K562 (cell line): ENCODE data around the gene DCXR. TPM values are rescaled to one million over a fixed set of nuclear protein-coding genes. Genes with fewer than 3 reads are reported as not detected.

Experiments used
- ATAC-seq: fragments of 200-7000 bp; cut with Tn5 transposase; 3 replicates; pipeline ENCODE4 v1.9.1; 2020; ENCODE audit warnings: moderate library complexity
- BruUV-seq: library from RNA; stranded (reverse); fragments of 400-500 nt; replicated peaks from 2 replicates; lab custom pipeline; 2021; lab: Mats Ljungman, UMichigan
- CTCF ChIA-PET: fragments of 300-600 bp; formaldehyde crosslinking; extraction: SDS; loops from one replicate; lab custom pipeline; 2021; ENCODE audit warnings: low intra/inter-chr PET ratio; lab: Yijun Ruan, JAX
- POLR2A ChIA-PET: fragments of 300-600, 350-650 bp; sonication (Branson Sonifier 250); formaldehyde crosslinking; extraction: SDS; loops from one replicate; lab custom pipeline; 2021; ENCODE audit warnings: antibody characterized with exemption, inconsistent platforms; lab: Yijun Ruan, JAX
- DNase-seq, 4 experiments: peaks; one replicate each; pipeline versions ENCODE4 v3.0.0 to v3.0.0-alpha.2; 2011 to 2018; ENCODE audit warnings: low spot score in 3 of 4, mixed read lengths in 3 of 4; ENCODE audit errors: extremely low read depth in 1 of 4
- FAIRE-seq: peaks from 2 replicates; lab custom pipeline; 2011; peaks lifted over from hg19 to GRCh38; lab: Jason Lieb, UNC
- H2AFZ ChIP-seq: 2 replicates; pipeline ENCODE4 v1.6.0; 2011; ENCODE audit warnings: low read depth, low read length, control low read depth, inconsistent platforms
- H3K27ac ChIP-seq: fragments of 200-600 bp; 3 replicates; pipeline ENCODE4 v1.8.0; 2011; ENCODE audit warnings: low read depth, mild to moderate bottlenecking, control low read depth, inconsistent platforms, low read length, moderate library complexity, mixed read lengths; ENCODE audit errors: extremely low read depth
- H3K27me3 ChIP-seq, 2 experiments: fragments of 300-600 bp in 1 of 2; 2 replicates in 1 of 2; 3 replicates in 1 of 2; pipeline versions ENCODE4 v1.6.0 to v1.8.0; 2011; ENCODE audit warnings: inconsistent platforms in 2 of 2, low read length in 2 of 2, mild to moderate bottlenecking in 1 of 2, mixed read lengths in 1 of 2, moderate library complexity in 1 of 2; ENCODE audit not compliant: control insufficient read depth in 2 of 2, insufficient read depth in 2 of 2
- H3K36me3 ChIP-seq: fragments of 300-600 bp; 3 replicates; pipeline ENCODE4 v1.8.0; 2011; ENCODE audit warnings: mild to moderate bottlenecking, low read length, inconsistent platforms; ENCODE audit not compliant: control insufficient read depth, insufficient read depth
- H3K4me1 ChIP-seq, 2 experiments: fragments of 200-600 bp in 1 of 2; replicated peaks in 1 of 2; 2 replicates in 1 of 2; 3 replicates in 1 of 2; pipeline versions ENCODE4 v1.5.1 to v1.8.0; 2011; ENCODE audit warnings: inconsistent platforms in 2 of 2, low read length in 2 of 2, mild to moderate bottlenecking in 1 of 2, mixed read lengths in 1 of 2, moderate library complexity in 1 of 2; ENCODE audit not compliant: control insufficient read depth in 2 of 2, insufficient read depth in 2 of 2
- H3K4me2 ChIP-seq: 2 replicates; pipeline ENCODE4 v1.6.1; 2011; ENCODE audit warnings: low read length, control low read depth, inconsistent platforms, mixed read lengths; ENCODE audit not compliant: insufficient read depth
- H3K4me3 ChIP-seq: fragments of 200-600 bp; sonication (generic), shearing (Covaris generic); 2 replicates; pipeline ENCODE4 v1.5.1; 2016; ENCODE audit warnings: control low read depth, inconsistent platforms
- H3K79me2 ChIP-seq: fragments of 200-600 bp; 3 replicates; pipeline ENCODE4 v1.8.0; 2011; ENCODE audit warnings: low read length, inconsistent platforms; ENCODE audit not compliant: control insufficient read depth, insufficient read depth
- H3K9ac ChIP-seq, 2 experiments: 2 replicates each; pipeline versions ENCODE4 v1.6.0 to v1.6.1; 2011; ENCODE audit warnings: low read depth in 2 of 2, low read length in 2 of 2, control low read depth in 1 of 2, inconsistent platforms in 1 of 2, mild to moderate bottlenecking in 1 of 2, mixed read lengths in 1 of 2; ENCODE audit not compliant: insufficient read depth in 1 of 2
- H3K9me1 ChIP-seq: one replicate; pipeline ENCODE4 v1.6.0; 2011; ENCODE audit warnings: inconsistent platforms, mild to moderate bottlenecking, low read length, moderate library complexity; ENCODE audit not compliant: control insufficient read depth, insufficient read depth
- H3K9me3 ChIP-seq: replicated peaks from 2 replicates; pipeline ENCODE4 v1.5.1; 2011; ENCODE audit warnings: low read depth, low read length, inconsistent platforms; ENCODE audit not compliant: control insufficient read depth, insufficient read depth
- H4K20me1 ChIP-seq: replicated peaks from 2 replicates; pipeline ENCODE4 v1.6.1; 2011; ENCODE audit warnings: low read length, inconsistent platforms, mixed read lengths; ENCODE audit not compliant: control insufficient read depth, insufficient read depth
- POLR2G ChIP-seq: fragments of 200-400 bp; formaldehyde crosslinking; IDR thresholded peaks from 2 replicates; pipeline ENCODE4 v1.6.1; 2017; ENCODE audit warnings: low read depth, mild to moderate bottlenecking, antibody characterized with exemption, low read length, moderate library complexity
- ZBTB17 ChIP-seq: fragments of 450-650 bp; formaldehyde crosslinking; IDR thresholded peaks from 2 replicates; pipeline ENCODE4 v1.4.0; 2020; ENCODE audit warnings: mild to moderate bottlenecking
- ZFX ChIP-seq: sonication (generic); formaldehyde crosslinking; IDR thresholded peaks from 2 replicates; pipeline ENCODE4 v1.8.0; 2022; ENCODE audit warnings: mild to moderate bottlenecking, missing genetic modification reagents, moderate library complexity
- ZSCAN29 ChIP-seq: fragments of 450-650 bp; IDR thresholded peaks from 2 replicates; pipeline ENCODE4 v1.6.1; 2017
- WGBS: fragments of 100-300 bp; shearing (Covaris generic); methylation state at CpG from one replicate; pipeline ENCODE4 v1.1.6; 2016; ENCODE audit warnings: low coverage, mixed read lengths; ENCODE audit not compliant: insufficient coverage; ENCODE audit errors: missing lambda C conversion rate; 5-methylcytosine and 5-hydroxymethylcytosine counted together
- in situ Hi-C: fragments of 300-500 bp; cut with MboI; formaldehyde crosslinking; loops from 4 replicates; pipeline ENCODE4 v1.15.0; 2018; ENCODE audit warnings: inconsistent platforms, mixed read lengths
- intact Hi-C: fragments of 100-400 bp; cut with micrococcal nuclease; formaldehyde crosslinking; loops from 2 replicates; pipeline ENCODE4 v1.14.2; 2022
- polyA plus RNA-seq, 8 experiments: library from polyadenylated mRNA; depleted of rRNA in 4 of 8; stranded (reverse) in 5 of 8; unstranded in 3 of 8; fragments of >200 nt; fragmentation: Nextera tagmentation in 2 of 8; fragmentation: Illumina TruSeq in 1 of 8; extraction: Ambion mirVana in 2 of 8; extraction: Trizol in 1 of 8; gene quantifications; 2 replicates each; pipeline versions ENCODE4 v1.2.1 to v1.2.3, GENCODE V29; 2011 to 2014; ENCODE audit warnings: inconsistent platforms in 1 of 8, missing spikeins in 1 of 8
- total RNA-seq, 7 experiments: library from RNA; depleted of rRNA in 6 of 7; stranded (reverse); fragments of >200 nt in 6 of 7; fragmentation: Illumina TruSeq in 2 of 7; extraction: Trizol in 2 of 7; gene quantifications; 2 replicates each; pipeline versions ENCODE4 v1.2.1 to v1.2.3, GENCODE V29; 2011 to 2021; ENCODE audit warnings: low replicate concordance in 1 of 7

Gene DCXR
- total and polyA plus RNA-seq, 9 of the 15 experiments (the other 6 are each of a cell fraction or from before 2014, with no cell fraction given), result 21.3 to 274 (median 156) TPM

- H3K4me3 ChIP-seq, result no peak overlapping the region
- H3K4me1 ChIP-seq, result peaks cover 0 to 78% of the 10 kb centered on the region in 2 experiments; a peak in 2 of 5 replicates
- peak; percentile 5; the same call in 1 of the 2 replicates for TF ChIP-seq POLR2G
- TF ChIP-seq ZFX (CRISPR knock-in tag), result no peak
- TF ChIP-seq ZBTB17, result no peak
- no peak for TF ChIP-seq ZSCAN29
- TF ChIP-seq, all 486 proteins: peak for 1
- WGBS, result 86% methylated on average over 25 of the region's 41 CpGs
- no TSS peak for BruUV-seq
- Histone ChIP-seq H3K9me1 (peaks cover 3% of the 10 kb centered on the region), H3K27ac (no peak overlapping the region), H2AFZ (no peak overlapping the region), H4K20me1 (0 out of 2 replicates have a peak, but pooled peaks cover 4% of the 10 kb centered on the region), H3K27me3 (no peaks in the 10 kb centered on the region), H3K36me3 (no peaks in the 10 kb centered on the region), H3K4me2 (no peak overlapping the region), H3K9me3 (no peaks in the 10 kb centered on the region), H3K79me2 (no peaks in the 10 kb centered on the region), H3K9ac (no peak overlapping the region; a peak in 1 of 4 replicates)
- no peak for ATAC-seq
- in situ Hi-C loops, result no loop called here
- intact Hi-C loops, result no loop called here
- CTCF ChIA-PET, result no interaction called here
- FAIRE-seq, result no peak
- POLR2A ChIA-PET, result interaction anchor here (0.6 to 1.1 kb wide), 4 partner anchors 13 to 32 kb away, joined by 3 to 5 read pairs (median 3); partner anchors contain the start of genes CENPX and LRRC45
- DNase-seq, result no peak
Measured at GRCh38 chr17:82004517-82005455, 32.7 kb downstream of the DCXR start.
